GM12873 (cell line): Measurements from ENCODE around the gene GALNT9.

ENCODE experiments used
- CTCF ChIP-seq: IDR thresholded peaks from 2 replicates; pipeline ENCODE4 v1.5.1; 2012; ENCODE audit warnings: low read depth, mild to moderate bottlenecking, moderate library complexity, low read length, control low read depth; ENCODE audit not compliant: insufficient read depth; ENCODE audit errors: missing control alignments

GALNT9 gene

GRCh38 chr12:132182206-132182710 lies 147.1 kb downstream of the GALNT9 start:
- TF ChIP-seq CTCF = no peak

GRCh38 chr12:132181570-132182200 lies 147.7 kb downstream of the GALNT9 start:
- TF ChIP-seq CTCF = no peak

GRCh38 chr12:132180648-132181546 lies 148.5 kb downstream of the GALNT9 start:
- TF ChIP-seq CTCF = no peak

GRCh38 chr12:132179431-132180362 lies 149.7 kb downstream of the GALNT9 start:
- no peak for TF ChIP-seq CTCF

- peak; percentile 7 for TF ChIP-seq CTCF
Measured at GRCh38 chr12:132178801-132179401, 150.5 kb downstream of the GALNT9 start.

- TF ChIP-seq CTCF = no peak
Measured at GRCh38 chr12:132178316-132178715, 151.1 kb downstream of the GALNT9 start.
